Measurements from ENCODE around the gene GLG1.

The GLG1 gene

GRCh38 chr16:74462361-74462760 is 144.6 kb downstream of the GLG1 start:
- H3K79me2 ChIP-seq (ENCODE audit: insufficient read depth, low read length) = no peaks in the 10 kb centered on the region
- H3K4me2 ChIP-seq (ENCODE audit: insufficient read depth, low read length) = no peak overlapping the region
- peaks cover 53% of the 10 kb centered on the region for H3K36me3 ChIP-seq (ENCODE audit: insufficient read depth, low read length)
- H3K9ac ChIP-seq (ENCODE audit: low read depth, low read length) = no peak overlapping the region
- H3K4me1 ChIP-seq (ENCODE audit: insufficient read depth, low read length) = no peaks in the 10 kb centered on the region
- H3K27ac ChIP-seq (ENCODE audit: low read length) = no peak overlapping the region
- H3K9me3 ChIP-seq (ENCODE audit: insufficient read depth, low read length, severe bottlenecking) = no peaks in the 10 kb centered on the region
- ATAC-seq (ENCODE audit: insufficient read depth, low read depth) = no peak
- H3K27me3 ChIP-seq (ENCODE audit: insufficient read depth, low read length, poor library complexity) = no peaks in the 10 kb centered on the region
- H3K4me3 ChIP-seq (ENCODE audit: low read depth in 1 of 2, low read length in 2 of 2) = no peak overlapping the region
- DNase-seq = no peak
- no peaks in the 10 kb centered on the region for H4K20me1 ChIP-seq (ENCODE audit: insufficient read depth, low read length)
- no peak for TF ChIP-seq CTCF (IDR thresholded peaks at IDR 0.05; ENCODE audit: borderline replicate concordance, extremely low read depth, low read length, poor library complexity, severe bottlenecking)
- TF ChIP-seq EZH2 (IDR thresholded peaks at IDR 0.05; ENCODE audit: borderline replicate concordance, low read depth, low read length, severe bottlenecking) = no peak
- H2AFZ ChIP-seq (ENCODE audit: low read depth, low read length) = no peak overlapping the region

GRCh38 chr16:74461826-74462225 is 145.1 kb downstream of the GLG1 start:
- Histone ChIP-seq H2AFZ (ENCODE audit: low read depth, low read length) (no peak overlapping the region), H3K27ac (ENCODE audit: low read length) (no peak overlapping the region), H3K27me3 (ENCODE audit: insufficient read depth, low read length, poor library complexity) (no peaks in the 10 kb centered on the region), H3K4me1 (ENCODE audit: insufficient read depth, low read length) (no peaks in the 10 kb centered on the region), H3K9me3 (ENCODE audit: insufficient read depth, low read length, severe bottlenecking) (no peaks in the 10 kb centered on the region), H3K79me2 (ENCODE audit: insufficient read depth, low read length) (no peaks in the 10 kb centered on the region), H4K20me1 (ENCODE audit: insufficient read depth, low read length) (no peaks in the 10 kb centered on the region), H3K36me3 (ENCODE audit: insufficient read depth, low read length) (peaks cover 53% of the 10 kb centered on the region), H3K4me2 (ENCODE audit: insufficient read depth, low read length) (no peak overlapping the region), H3K4me3 (ENCODE audit: low read depth in 1 of 2, low read length in 2 of 2) (no peak overlapping the region), H3K9ac (ENCODE audit: low read depth, low read length) (no peak overlapping the region)
- DNase-seq (no peak), ATAC-seq (ENCODE audit: insufficient read depth, low read depth) (no peak)
- TF ChIP-seq CTCF (IDR thresholded peaks at IDR 0.05; ENCODE audit: borderline replicate concordance, extremely low read depth, low read length, poor library complexity, severe bottlenecking) (no peak), EZH2 (IDR thresholded peaks at IDR 0.05; ENCODE audit: borderline replicate concordance, low read depth, low read length, severe bottlenecking) (no peak)

GRCh38 chr16:74460542-74460941 is 146.4 kb downstream of the GLG1 start:
- no peak overlapping the region for H2AFZ ChIP-seq (ENCODE audit: low read depth, low read length)
- no peak overlapping the region for H3K27ac ChIP-seq (ENCODE audit: low read length)
- no peaks in the 10 kb centered on the region for H3K27me3 ChIP-seq (ENCODE audit: insufficient read depth, low read length, poor library complexity)
- no peaks in the 10 kb centered on the region for H3K79me2 ChIP-seq (ENCODE audit: insufficient read depth, low read length)
- H4K20me1 ChIP-seq (ENCODE audit: insufficient read depth, low read length) = no peaks in the 10 kb centered on the region
- ATAC-seq (ENCODE audit: insufficient read depth, low read depth) (no peak), DNase-seq (no peak)
- no peak overlapping the region for H3K9ac ChIP-seq (ENCODE audit: low read depth, low read length)
- no peaks in the 10 kb centered on the region for H3K4me1 ChIP-seq (ENCODE audit: insufficient read depth, low read length)
- no peak overlapping the region for H3K4me2 ChIP-seq (ENCODE audit: insufficient read depth, low read length)
- H3K4me3 ChIP-seq (ENCODE audit: low read depth in 1 of 2, low read length in 2 of 2) = no peak overlapping the region
- H3K9me3 ChIP-seq (ENCODE audit: insufficient read depth, low read length, severe bottlenecking) = no peaks in the 10 kb centered on the region
- TF ChIP-seq CTCF (IDR thresholded peaks at IDR 0.05; ENCODE audit: borderline replicate concordance, extremely low read depth, low read length, poor library complexity, severe bottlenecking) (no peak), EZH2 (IDR thresholded peaks at IDR 0.05; ENCODE audit: borderline replicate concordance, low read depth, low read length, severe bottlenecking) (no peak)
- H3K36me3 ChIP-seq (ENCODE audit: insufficient read depth, low read length) = peaks cover 60% of the 10 kb centered on the region

- H3K27ac ChIP-seq (ENCODE audit: low read length) = no peak overlapping the region
- no peaks in the 10 kb centered on the region for H3K79me2 ChIP-seq (ENCODE audit: insufficient read depth, low read length)
- H3K9ac ChIP-seq (ENCODE audit: low read depth, low read length) = no peak overlapping the region
- no peak for ATAC-seq (ENCODE audit: insufficient read depth, low read depth)
- no peaks in the 10 kb centered on the region for H4K20me1 ChIP-seq (ENCODE audit: insufficient read depth, low read length)
- H3K4me3 ChIP-seq (ENCODE audit: low read depth in 1 of 2, low read length in 2 of 2) = no peak overlapping the region
- no peaks in the 10 kb centered on the region for H3K4me1 ChIP-seq (ENCODE audit: insufficient read depth, low read length)
- no peak for TF ChIP-seq EZH2 (IDR thresholded peaks at IDR 0.05; ENCODE audit: borderline replicate concordance, low read depth, low read length, severe bottlenecking)
- H3K9me3 ChIP-seq (ENCODE audit: insufficient read depth, low read length, severe bottlenecking) = no peaks in the 10 kb centered on the region
- no peak overlapping the region for H2AFZ ChIP-seq (ENCODE audit: low read depth, low read length)
- no peaks in the 10 kb centered on the region for H3K27me3 ChIP-seq (ENCODE audit: insufficient read depth, low read length, poor library complexity)
- H3K4me2 ChIP-seq (ENCODE audit: insufficient read depth, low read length) = no peak overlapping the region
- no peak for DNase-seq
- H3K36me3 ChIP-seq (ENCODE audit: insufficient read depth, low read length) = peaks cover 56% of the 10 kb centered on the region; the same call in 1 of the 2 replicates
Measured at GRCh38 chr16:74456290-74456625, 150.7 kb downstream of the GLG1 start.

All from DND-41 (cell line).